Neural cell (in vitro differentiated cells): ENCODE results near the gene AKAP8L. TPM values are rescaled to one million over a fixed set of nuclear protein-coding genes. Genes with fewer than 3 reads are reported as not detected.

Experiments used
- H2AFZ ChIP-seq: fragments of 200-600, 300-800 bp; sonication (generic), shearing (Covaris generic); 2 replicates; pipeline ENCODE4 v1.6.0; 2014; ENCODE audit warnings: low read depth, mild to moderate bottlenecking, antibody characterized with exemption, low read length, moderate library complexity
- H3F3A ChIP-seq: fragments of 200-600 bp; shearing (Covaris generic); 2 replicates; pipeline ENCODE4 v1.6.1; 2016; ENCODE audit warnings: mild to moderate bottlenecking, moderate library complexity, mixed read lengths, antibody characterized with exemption, low read length; ENCODE audit not compliant: insufficient read depth, poor library complexity, severe bottlenecking
- H3K27ac ChIP-seq: fragments of 200-600, 300-800 bp; sonication (generic), shearing (Covaris generic); 2 replicates; pipeline ENCODE4 v1.5.1; 2014; ENCODE audit warnings: mild to moderate bottlenecking, low read length, moderate library complexity
- H3K27me3 ChIP-seq: fragments of 300-800, 200-600 bp; sonication (generic), shearing (Covaris generic); 2 replicates; pipeline ENCODE4 v1.6.0; 2014; ENCODE audit warnings: mild to moderate bottlenecking, low read depth, low read length, moderate library complexity; ENCODE audit not compliant: insufficient read depth
- H3K36me3 ChIP-seq: fragments of 300-800, 200-600 bp; sonication (generic), shearing (Covaris generic); 2 replicates; pipeline ENCODE4 v1.5.1; 2014; ENCODE audit warnings: mild to moderate bottlenecking, antibody characterized with exemption, low read length, moderate library complexity; ENCODE audit not compliant: insufficient read depth
- H3K4me2 ChIP-seq: fragments of 300-800, 200-600 bp; sonication (generic), shearing (Covaris generic); 2 replicates; pipeline ENCODE4 v1.6.0; 2014; ENCODE audit warnings: mild to moderate bottlenecking, low read length
- H3K4me3 ChIP-seq: fragments of 300-800, 200-600 bp; sonication (generic), shearing (Covaris generic); 2 replicates; pipeline ENCODE4 v1.5.1; 2014; ENCODE audit warnings: mild to moderate bottlenecking, low read length, moderate library complexity
- H3K79me2 ChIP-seq: fragments of 200-600 bp; shearing (Covaris generic); replicated peaks from 2 replicates; pipeline ENCODE4 v1.6.0; 2014; ENCODE audit warnings: mild to moderate bottlenecking, low read length, moderate library complexity; ENCODE audit not compliant: insufficient read depth
- H3K9ac ChIP-seq: fragments of 300-800, 200-600 bp; sonication (generic), shearing (Covaris generic); 2 replicates; pipeline ENCODE4 v1.6.1; 2016; ENCODE audit warnings: mild to moderate bottlenecking, low read length, mixed read lengths
- H3K9me2 ChIP-seq: fragments of 200-600 bp; shearing (Covaris generic); 2 replicates; pipeline ENCODE4 v1.6.1; 2016; ENCODE audit warnings: mild to moderate bottlenecking, low read length, mixed read lengths; ENCODE audit not compliant: insufficient read depth
- H3K9me3 ChIP-seq: fragments of 200-600, 300-800 bp; sonication (generic), shearing (Covaris generic); 2 replicates; pipeline ENCODE4 v1.6.1; 2016; ENCODE audit warnings: mild to moderate bottlenecking, mixed run types, low read length, moderate library complexity, mixed read lengths
- H4K20me1 ChIP-seq: fragments of 200-600 bp; shearing (Covaris generic); 2 replicates; pipeline ENCODE4 v1.6.1; 2016; ENCODE audit warnings: mild to moderate bottlenecking, mixed run types; ENCODE audit not compliant: insufficient read depth
- EZH2 ChIP-seq: fragments of 200-600, 300-800 bp; shearing (Covaris generic), sonication (generic); IDR thresholded peaks from 2 replicates; pipeline ENCODE4 v1.6.1; 2014; ENCODE audit warnings: antibody characterized with exemption, low read length, borderline replicate concordance, mild to moderate bottlenecking; ENCODE audit not compliant: insufficient read depth, poor library complexity, severe bottlenecking
- MXI1 ChIP-seq: fragments of 450-650 bp; conservative IDR thresholded peaks from 2 replicates; pipeline ENCODE4 v1.6.1; 2014; ENCODE audit warnings: antibody characterized with exemption, mild to moderate bottlenecking; ENCODE audit not compliant: poor library complexity, severe bottlenecking
- POLR2AphosphoS5 ChIP-seq: IDR thresholded peaks from 2 replicates; pipeline ENCODE4 v1.6.1; 2012
- REST ChIP-seq: IDR thresholded peaks from 2 replicates; pipeline ENCODE4 v1.6.1; 2012; ENCODE audit warnings: borderline replicate concordance
- SMC3 ChIP-seq: fragments of 450-650 bp; conservative IDR thresholded peaks from 2 replicates; pipeline ENCODE4 v1.6.1; 2014; ENCODE audit warnings: antibody characterized with exemption, mild to moderate bottlenecking, moderate library complexity; ENCODE audit not compliant: poor library complexity
- TAF1 ChIP-seq: IDR thresholded peaks from 2 replicates; pipeline ENCODE4 v1.6.1; 2012; ENCODE audit warnings: low read depth
- polyA plus RNA-seq: library from polyadenylated mRNA; depleted of rRNA; stranded (reverse); fragments of >200 nt; gene quantifications from 2 replicates; pipeline ENCODE4 v1.2.3, GENCODE V29; 2014
- TF ChIP-seq, protein P1 (sequence below): fragments of 450-650 bp; IDR thresholded peaks from 2 replicates; pipeline ENCODE4 v1.5.1; 2014; ENCODE audit warnings: antibody characterized with exemption, mild to moderate bottlenecking, moderate library complexity; ENCODE audit not compliant: poor library complexity, severe bottlenecking

Gene AKAP8L
- polyA plus RNA-seq, 1 donor from 2014 or later: 281 TPM

GRCh38 chr19:15427350-15427700 lies 8.5 kb upstream of the AKAP8L start:
- H3K79me2 ChIP-seq: peaks cover 26% of the 10 kb centered on the region
- no peak for TF ChIP-seq SMC3
- TF ChIP-seq, protein P1, sequence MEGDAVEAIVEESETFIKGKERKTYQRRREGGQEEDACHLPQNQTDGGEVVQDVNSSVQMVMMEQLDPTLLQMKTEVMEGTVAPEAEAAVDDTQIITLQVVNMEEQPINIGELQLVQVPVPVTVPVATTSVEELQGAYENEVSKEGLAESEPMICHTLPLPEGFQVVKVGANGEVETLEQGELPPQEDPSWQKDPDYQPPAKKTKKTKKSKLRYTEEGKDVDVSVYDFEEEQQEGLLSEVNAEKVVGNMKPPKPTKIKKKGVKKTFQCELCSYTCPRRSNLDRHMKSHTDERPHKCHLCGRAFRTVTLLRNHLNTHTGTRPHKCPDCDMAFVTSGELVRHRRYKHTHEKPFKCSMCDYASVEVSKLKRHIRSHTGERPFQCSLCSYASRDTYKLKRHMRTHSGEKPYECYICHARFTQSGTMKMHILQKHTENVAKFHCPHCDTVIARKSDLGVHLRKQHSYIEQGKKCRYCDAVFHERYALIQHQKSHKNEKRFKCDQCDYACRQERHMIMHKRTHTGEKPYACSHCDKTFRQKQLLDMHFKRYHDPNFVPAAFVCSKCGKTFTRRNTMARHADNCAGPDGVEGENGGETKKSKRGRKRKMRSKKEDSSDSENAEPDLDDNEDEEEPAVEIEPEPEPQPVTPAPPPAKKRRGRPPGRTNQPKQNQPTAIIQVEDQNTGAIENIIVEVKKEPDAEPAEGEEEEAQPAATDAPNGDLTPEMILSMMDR: no peak
- no peak for TF ChIP-seq MXI1
- H3F3A ChIP-seq: no peaks in the 10 kb centered on the region
- H3K27me3 ChIP-seq: no peaks in the 10 kb centered on the region
- no peak overlapping the region for H3K27ac ChIP-seq
- no peak overlapping the region for H3K4me2 ChIP-seq
- no peak overlapping the region for H2AFZ ChIP-seq
- H3K9me3 ChIP-seq: no peaks in the 10 kb centered on the region
- peaks cover 20% of the 10 kb centered on the region for H3K36me3 ChIP-seq
- no peak overlapping the region for H3K9ac ChIP-seq
- H4K20me1 ChIP-seq: no peaks in the 10 kb centered on the region
- no peaks in the 10 kb centered on the region for H3K9me2 ChIP-seq
- no peak overlapping the region for H3K4me3 ChIP-seq

DNA sequence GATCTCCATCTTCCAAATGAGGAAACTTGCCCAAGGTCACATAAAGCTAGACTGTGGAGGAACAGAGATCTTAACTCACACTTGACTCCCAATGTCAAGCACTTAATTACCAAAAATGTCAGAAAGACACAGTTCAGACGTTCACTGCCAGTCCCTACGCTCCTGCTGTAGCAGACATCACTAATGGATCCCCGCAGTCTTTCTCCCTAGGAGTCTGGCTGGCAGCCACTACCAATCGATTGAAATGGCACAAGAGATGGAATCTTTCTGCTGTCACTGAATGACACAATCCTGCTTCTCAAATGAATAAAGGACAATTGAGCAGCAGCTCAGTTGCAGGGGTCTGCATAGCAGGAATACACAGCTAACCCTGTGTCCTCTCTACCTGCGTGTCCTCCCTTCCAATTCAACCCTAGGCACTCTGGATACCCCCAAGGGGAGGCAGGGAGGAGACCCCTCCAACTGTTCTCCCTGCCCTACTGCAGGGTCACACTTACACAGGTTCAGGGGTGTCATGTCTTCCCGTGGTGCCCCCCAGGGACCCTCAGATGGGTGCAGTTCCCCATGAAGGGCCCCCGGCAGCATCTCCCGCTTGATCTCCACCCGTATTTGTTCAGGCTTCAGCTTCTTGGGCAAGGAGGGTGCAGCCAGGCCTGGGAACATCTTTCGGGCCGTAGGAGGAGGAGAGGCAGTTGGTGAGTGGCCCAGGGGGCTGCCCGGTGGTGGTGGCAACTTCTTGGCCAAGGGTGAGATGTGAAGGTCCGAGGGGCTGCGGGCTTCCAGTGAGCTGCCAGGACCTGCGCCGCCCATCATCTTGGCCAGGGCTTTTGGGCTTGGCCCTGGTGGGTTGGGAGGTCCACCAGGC lies 7.9 kb upstream of the AKAP8L start:
- TF ChIP-seq MXI1 (no peak), EZH2 (no peak), REST (no peak), POLR2AphosphoS5 (no peak), TAF1 (no peak)
- TF ChIP-seq, protein P1: no peak
- Histone ChIP-seq H3K79me2 (peaks cover 21% of the 10 kb centered on the region), H2AFZ (no peak overlapping the region), H3F3A (no peaks in the 10 kb centered on the region), H3K36me3 (peaks cover 20% of the 10 kb centered on the region), H4K20me1 (no peaks in the 10 kb centered on the region), H3K4me2 (no peak overlapping the region), H3K27ac (no peak overlapping the region), H3K9ac (no peak overlapping the region), H3K27me3 (no peaks in the 10 kb centered on the region), H3K9me2 (no peaks in the 10 kb centered on the region), H3K9me3 (no peaks in the 10 kb centered on the region), H3K4me3 (no peak overlapping the region)
